GM23338 (cell line): ENCODE results near the gene VAMP8.

Experiments
- CTCF ChIP-seq, 2 experiments: fragments of 200-600 bp in 1 of 2; sonication (generic) in 1 of 2; conservative IDR thresholded peaks; 2 replicates each; pipeline versions ENCODE4 v1.5.1 to v1.6.1; 2016 to 2017; ENCODE audit warnings: antibody characterized with exemption in 2 of 2, low read depth in 2 of 2, mild to moderate bottlenecking in 2 of 2, moderate library complexity in 1 of 2
- EZH2 ChIP-seq: fragments of 200-600 bp; sonication (generic); IDR thresholded peaks from one replicate; pipeline ENCODE4 v1.8.0; 2017; ENCODE audit warnings: antibody characterized with exemption, mild to moderate bottlenecking, low read depth; ENCODE audit not compliant: unreplicated experiment
- EZH2phosphoT487 ChIP-seq: fragments of 200-600 bp; sonication (generic); IDR thresholded peaks from one replicate; pipeline ENCODE4 v1.8.1; 2018; ENCODE audit warnings: antibody characterized with exemption; ENCODE audit not compliant: unreplicated experiment
- NANOG ChIP-seq: IDR thresholded peaks from 2 replicates; pipeline ENCODE4 v1.6.1; 2016; ENCODE audit warnings: antibody characterized with exemption, borderline replicate concordance
- POLR2AphosphoS5 ChIP-seq: IDR thresholded peaks from 2 replicates; pipeline ENCODE4 v1.6.1; 2016; ENCODE audit warnings: antibody characterized with exemption, low read depth
- ZNF114 ChIP-seq: fragments of 250-450 bp; sonication (Bioruptor Pico); IDR thresholded peaks from 2 replicates; pipeline ENCODE4 v1.5.0; 2020; ENCODE audit warnings: mild to moderate bottlenecking, moderate library complexity
- TF ChIP-seq, protein P1 (sequence below): IDR thresholded peaks from one replicate; pipeline ENCODE4 v1.6.1; 2018; ENCODE audit warnings: antibody characterized with exemption; ENCODE audit not compliant: unreplicated experiment

- TF ChIP-seq EZH2 (no peak), POLR2AphosphoS5 (no peak), CTCF (conservative IDR thresholded peaks at IDR 0.05; ENCODE audit: low read depth in 2 of 2) (no peak), NANOG (no peak), EZH2phosphoT487 (no peak), ZNF114 (CRISPR knock-in tag) (no peak)
- TF ChIP-seq, protein P1, sequence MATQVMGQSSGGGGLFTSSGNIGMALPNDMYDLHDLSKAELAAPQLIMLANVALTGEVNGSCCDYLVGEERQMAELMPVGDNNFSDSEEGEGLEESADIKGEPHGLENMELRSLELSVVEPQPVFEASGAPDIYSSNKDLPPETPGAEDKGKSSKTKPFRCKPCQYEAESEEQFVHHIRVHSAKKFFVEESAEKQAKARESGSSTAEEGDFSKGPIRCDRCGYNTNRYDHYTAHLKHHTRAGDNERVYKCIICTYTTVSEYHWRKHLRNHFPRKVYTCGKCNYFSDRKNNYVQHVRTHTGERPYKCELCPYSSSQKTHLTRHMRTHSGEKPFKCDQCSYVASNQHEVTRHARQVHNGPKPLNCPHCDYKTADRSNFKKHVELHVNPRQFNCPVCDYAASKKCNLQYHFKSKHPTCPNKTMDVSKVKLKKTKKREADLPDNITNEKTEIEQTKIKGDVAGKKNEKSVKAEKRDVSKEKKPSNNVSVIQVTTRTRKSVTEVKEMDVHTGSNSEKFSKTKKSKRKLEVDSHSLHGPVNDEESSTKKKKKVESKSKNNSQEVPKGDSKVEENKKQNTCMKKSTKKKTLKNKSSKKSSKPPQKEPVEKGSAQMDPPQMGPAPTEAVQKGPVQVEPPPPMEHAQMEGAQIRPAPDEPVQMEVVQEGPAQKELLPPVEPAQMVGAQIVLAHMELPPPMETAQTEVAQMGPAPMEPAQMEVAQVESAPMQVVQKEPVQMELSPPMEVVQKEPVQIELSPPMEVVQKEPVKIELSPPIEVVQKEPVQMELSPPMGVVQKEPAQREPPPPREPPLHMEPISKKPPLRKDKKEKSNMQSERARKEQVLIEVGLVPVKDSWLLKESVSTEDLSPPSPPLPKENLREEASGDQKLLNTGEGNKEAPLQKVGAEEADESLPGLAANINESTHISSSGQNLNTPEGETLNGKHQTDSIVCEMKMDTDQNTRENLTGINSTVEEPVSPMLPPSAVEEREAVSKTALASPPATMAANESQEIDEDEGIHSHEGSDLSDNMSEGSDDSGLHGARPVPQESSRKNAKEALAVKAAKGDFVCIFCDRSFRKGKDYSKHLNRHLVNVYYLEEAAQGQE: no peak
These were observed 13.6 kb downstream of the VAMP8 start for GRCh38 chr2:85590950-85591349.
